H1 (cell line): ENCODE measurements around the gene UBA3.
A peak's percentile ranks its signal among the peaks of the same experiment; 100 is the strongest.

Experiments
- ASH2L ChIP-seq: fragments of 200-600, 300-600 bp; sonication (generic); IDR thresholded peaks from one replicate; pipeline ENCODE4 v1.7.1; 2017; ENCODE audit warnings: low read length
- ATF3 ChIP-seq: IDR thresholded peaks from 2 replicates; pipeline ENCODE4 v1.6.1; 2011; ENCODE audit warnings: low read depth, mild to moderate bottlenecking, low read length; ENCODE audit not compliant: insufficient read depth
- CTCF ChIP-seq, 3 experiments: IDR thresholded peaks; 1 replicate in 2 of 3; 2 replicates in 1 of 3; pipeline versions ENCODE4 v1.5.1 to v1.6.1; 2011; ENCODE audit warnings: low read length in 3 of 3, mild to moderate bottlenecking in 3 of 3, inconsistent platforms in 2 of 3, low read depth in 1 of 3, moderate library complexity in 1 of 3; ENCODE audit not compliant: insufficient read depth in 1 of 3; ENCODE audit errors: control extremely low read depth in 1 of 3
- FOSL1 ChIP-seq: IDR thresholded peaks from 2 replicates; pipeline ENCODE4 v1.6.1; 2011; ENCODE audit warnings: mild to moderate bottlenecking, low read depth, low read length, moderate library complexity; ENCODE audit not compliant: insufficient read depth
- NANOG ChIP-seq: IDR thresholded peaks from 2 replicates; pipeline ENCODE4 v1.6.1; 2011; ENCODE audit warnings: low read length, low read depth, mild to moderate bottlenecking, inconsistent platforms; ENCODE audit not compliant: insufficient read depth, poor library complexity, severe bottlenecking
- PHF8 ChIP-seq: fragments of 200-600 bp; sonication (generic); conservative IDR thresholded peaks from 2 replicates; pipeline ENCODE4 v1.7.1; 2012; ENCODE audit warnings: low read depth, mild to moderate bottlenecking, inconsistent platforms, low read length, moderate library complexity
- POLR2AphosphoS5 ChIP-seq: IDR thresholded peaks from 2 replicates; pipeline ENCODE4 v1.6.1; 2011; ENCODE audit warnings: low read depth, low read length
- RFX5 ChIP-seq: IDR thresholded peaks from 2 replicates; pipeline ENCODE4 v1.6.1; 2011; ENCODE audit warnings: low read depth, low read length, improper control_type of control experiment, borderline replicate concordance
- SRF ChIP-seq: IDR thresholded peaks from 2 replicates; pipeline ENCODE4 v1.6.1; 2011; ENCODE audit warnings: mild to moderate bottlenecking, low read depth, low read length, moderate library complexity
- TEAD4 ChIP-seq: IDR thresholded peaks from 2 replicates; pipeline ENCODE4 v1.6.1; 2012; ENCODE audit warnings: low read depth, low read length, inconsistent platforms, mixed read lengths

- TF ChIP-seq ASH2L (no peak), RFX5 (no peak), POLR2AphosphoS5 (no peak), CTCF (IDR thresholded peaks at IDR 0.05; ENCODE audit: control extremely low read depth in 1 of 3, insufficient read depth in 1 of 3, low read depth in 1 of 3, low read length in 3 of 3) (no peak), TEAD4 (0 out of 2 replicates have a peak, but pooled peaks have one; percentile 34), PHF8 (no peak), ATF3 (no peak), NANOG (no peak), SRF (no peak), FOSL1 (no peak)
These were observed 30.9 kb upstream of the UBA3 start for GRCh38 chr3:69110941-69111546.
